NCI-H1436 treated with DMSO at 0.1 percent for 48 hours (cell line): ENCODE results near the gene QRICH2.
"Not testable (repeated sequence)": the region's sequence is repeated elsewhere in the genome, so short reads cannot be mapped to it uniquely, and the experiment has no call there.

Experiments used
- DNase-seq: peaks from one replicate; lab custom pipeline; 2025; lab: John Stamatoyannopoulos, UW

Gene QRICH2

DNA sequence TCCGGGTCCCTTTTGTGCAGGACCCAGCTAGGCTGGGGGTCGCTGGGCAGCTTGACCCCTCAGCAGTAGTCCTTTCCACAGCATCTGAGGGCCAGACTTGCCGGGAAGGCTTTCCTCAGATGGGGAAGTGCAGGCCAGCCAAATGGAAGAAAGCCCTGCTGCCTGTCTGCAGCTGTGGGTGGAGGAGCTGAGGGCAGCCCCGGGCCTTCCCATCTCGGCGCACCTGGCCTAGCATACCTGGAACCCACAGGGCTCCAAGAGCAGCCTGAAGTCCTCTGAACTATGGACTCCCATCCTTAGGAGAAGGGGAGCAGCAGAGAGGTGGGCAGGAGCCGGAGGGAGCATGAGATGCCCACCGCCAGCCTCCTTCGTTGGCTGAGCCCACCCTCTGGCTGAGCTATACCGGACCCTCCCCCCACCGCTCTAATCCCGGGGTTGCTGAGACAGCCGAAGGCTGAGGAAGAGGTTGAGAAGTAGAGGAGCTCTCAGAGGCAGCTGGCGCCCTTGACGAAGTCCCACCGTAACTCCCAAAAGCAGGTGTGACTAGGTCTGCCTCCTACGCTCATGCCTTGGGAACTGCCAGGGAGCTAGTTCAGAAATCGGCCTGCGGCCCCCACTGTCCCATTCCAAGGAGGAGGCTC, 29.7 kb downstream of the QRICH2 start:
- no peak for DNase-seq

DNA sequence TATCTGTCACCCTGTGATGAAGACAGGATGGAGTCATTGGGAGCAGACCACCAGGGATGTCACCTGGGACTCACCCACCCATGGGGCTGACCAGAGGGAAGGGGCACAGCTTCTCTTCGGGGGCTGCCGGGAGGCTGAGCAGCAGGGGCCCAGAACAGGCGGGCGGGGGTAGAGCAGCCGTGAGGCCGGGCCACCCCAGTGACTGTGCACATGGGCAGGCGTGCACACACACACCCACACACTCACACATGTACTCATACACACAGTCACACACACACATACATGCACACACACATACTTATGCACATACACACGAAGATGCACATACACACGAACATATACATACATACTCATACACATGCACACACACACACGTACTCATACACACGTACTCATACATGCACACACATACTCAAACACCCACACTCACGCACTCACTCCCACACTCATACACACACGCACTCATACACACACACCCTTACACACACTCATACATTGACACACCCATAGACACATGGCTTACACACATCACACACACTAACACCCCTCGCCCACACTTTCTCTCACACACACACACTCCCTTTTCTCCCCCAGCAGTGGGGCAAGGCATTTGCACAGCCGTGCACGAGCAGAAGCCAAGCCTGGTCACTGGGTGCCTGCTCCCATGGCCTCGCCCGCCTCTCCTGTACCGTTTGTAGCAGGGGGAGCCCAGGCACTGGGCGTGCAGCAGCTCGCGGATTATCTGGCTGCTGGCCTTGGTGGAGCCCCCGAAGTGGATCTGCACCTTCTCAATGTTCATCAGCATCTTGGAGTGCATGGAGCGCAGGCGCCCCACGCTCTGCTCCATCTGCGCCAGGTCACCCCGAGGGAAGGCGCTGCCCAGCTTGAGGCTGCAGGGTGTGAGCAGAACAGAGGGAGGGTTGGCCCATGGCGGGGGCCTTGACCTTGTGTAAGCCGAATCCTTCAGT, 30.5 kb downstream of the QRICH2 start:
- DNase-seq = no peak

DNA sequence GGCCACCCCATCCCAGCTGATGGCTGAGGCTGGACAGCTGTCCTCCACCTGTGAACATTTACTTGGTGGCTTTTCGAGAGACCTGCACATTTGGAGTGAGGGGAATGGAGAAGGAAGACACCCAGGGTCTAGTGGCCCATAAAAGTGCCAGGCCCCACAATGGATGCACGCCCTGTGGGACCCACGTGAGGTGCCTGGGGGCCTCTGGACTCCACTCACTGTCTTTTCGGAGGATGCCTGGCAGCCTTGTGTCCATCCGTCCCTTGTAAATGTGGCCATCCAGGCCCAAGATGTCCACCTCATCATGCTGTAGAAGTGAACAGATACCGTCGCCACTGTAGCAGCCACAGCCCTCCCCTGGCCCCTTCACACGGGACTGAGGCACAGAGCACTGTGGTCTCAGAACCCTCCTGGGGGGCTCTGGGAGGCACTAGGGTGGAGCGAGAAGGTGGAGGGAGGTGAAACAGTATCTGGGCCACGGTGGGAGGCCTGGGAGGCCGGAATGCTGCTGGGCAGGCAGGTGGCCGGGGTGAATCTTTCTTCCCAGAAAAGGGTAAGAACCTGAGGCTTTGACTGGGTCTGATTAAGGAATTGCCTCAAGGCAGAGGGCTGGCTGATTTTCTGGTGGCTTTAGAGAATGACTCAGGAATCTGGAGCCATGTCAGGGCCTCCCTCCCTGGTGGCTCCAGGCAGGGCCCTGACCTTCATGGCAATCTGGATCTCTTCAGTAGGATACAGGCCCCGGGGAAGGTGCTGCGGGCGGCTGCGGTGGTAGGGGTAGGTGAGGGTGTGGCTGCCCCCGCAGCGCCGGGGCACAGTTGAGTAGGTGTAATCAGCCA, 31.4 kb downstream of the QRICH2 start:
- no peak for DNase-seq

DNA sequence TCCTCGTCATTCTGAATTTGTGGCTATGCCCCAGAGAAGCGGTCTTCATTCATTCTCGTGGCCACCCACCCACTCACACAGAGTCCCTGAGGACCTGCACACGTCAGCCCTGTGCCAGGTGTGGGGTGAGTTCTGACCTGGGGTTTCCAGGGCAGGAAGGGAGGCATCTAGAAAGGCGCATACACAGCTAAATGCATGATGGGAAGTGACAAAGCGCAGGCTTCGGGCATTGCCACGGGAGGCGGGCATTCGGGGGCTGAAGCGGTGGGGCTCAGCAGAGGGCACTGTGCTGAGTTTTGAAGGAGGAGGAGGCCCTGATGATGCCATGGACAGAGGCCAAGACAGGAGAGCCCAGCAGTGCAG, 32.0 kb downstream of the QRICH2 start:
- DNase-seq = no peak

DNA sequence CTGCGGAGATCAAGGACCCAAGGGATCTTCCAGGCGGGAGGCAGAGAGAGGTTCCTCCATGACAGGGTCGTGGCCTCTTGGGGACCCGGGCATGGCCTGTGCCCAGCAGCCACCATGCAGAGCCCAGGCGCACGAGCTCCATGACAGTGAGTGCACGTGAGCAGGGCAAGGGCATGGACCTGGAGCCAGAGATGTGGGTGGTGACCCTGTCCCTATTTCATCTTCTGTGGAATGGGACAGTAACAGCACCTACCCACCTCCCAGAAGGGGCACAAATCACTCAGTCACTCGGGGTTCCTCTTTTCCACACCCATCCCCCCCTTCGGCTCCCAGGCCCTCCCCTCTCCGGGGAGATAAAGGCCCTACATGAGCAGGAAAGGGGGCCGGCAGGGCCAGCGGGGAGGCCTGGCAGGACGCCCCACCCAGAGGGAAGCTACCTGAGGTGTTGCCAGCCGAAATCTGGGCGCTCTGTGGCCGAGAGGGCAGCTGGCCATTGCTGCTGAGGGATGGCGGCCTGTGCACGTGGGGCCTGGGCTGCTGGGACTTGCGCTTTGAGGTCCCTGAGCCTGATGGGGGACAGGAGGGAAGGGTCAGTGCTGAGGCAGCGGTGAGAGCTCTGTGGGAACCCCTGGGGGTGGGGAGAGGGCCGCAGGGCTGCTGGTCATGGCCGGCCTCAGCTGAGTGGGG, 32.6 kb downstream of the QRICH2 start:
- no peak for DNase-seq

DNA sequence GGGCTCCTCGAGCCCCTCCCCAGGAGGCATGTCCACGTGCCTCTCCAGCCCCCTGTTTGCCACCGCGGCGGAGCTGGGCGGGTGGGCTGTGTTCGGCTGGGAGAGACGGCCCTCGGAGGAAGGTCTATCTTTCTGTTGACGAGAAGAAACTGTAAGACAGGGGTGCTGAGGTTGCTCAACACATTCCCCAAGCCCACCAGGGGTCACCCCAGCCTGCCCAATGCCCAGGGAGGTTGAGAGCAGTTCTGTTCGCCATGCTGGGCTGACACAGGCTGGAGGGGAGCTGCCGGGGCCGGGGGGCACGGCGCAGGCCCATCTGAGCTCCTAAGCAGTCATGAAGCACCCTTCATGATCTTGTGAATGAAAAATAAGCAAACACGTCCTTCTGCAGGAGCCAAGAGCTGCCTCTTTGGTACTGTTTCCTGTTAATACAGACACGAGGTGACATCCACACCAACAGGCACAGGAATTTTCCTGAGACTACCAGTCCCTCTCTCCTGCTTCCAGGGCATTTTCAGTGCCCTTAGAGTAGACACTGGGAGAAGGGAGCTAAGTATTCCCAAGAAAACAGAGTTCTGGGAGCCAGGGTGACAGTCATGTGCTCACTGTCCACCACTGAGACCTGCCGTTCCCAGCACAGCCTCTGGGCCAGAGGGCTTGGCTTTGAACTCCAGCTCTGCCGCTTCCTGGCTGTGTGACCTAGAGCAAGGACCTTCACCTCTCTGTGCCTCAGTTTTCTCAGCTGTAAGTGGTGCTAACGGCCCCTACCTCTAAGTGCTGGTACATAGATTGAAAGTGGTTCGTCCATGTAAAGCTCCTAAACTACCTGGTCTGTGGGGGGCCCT, 33.7 kb downstream of the QRICH2 start:
- no peak for DNase-seq

DNA sequence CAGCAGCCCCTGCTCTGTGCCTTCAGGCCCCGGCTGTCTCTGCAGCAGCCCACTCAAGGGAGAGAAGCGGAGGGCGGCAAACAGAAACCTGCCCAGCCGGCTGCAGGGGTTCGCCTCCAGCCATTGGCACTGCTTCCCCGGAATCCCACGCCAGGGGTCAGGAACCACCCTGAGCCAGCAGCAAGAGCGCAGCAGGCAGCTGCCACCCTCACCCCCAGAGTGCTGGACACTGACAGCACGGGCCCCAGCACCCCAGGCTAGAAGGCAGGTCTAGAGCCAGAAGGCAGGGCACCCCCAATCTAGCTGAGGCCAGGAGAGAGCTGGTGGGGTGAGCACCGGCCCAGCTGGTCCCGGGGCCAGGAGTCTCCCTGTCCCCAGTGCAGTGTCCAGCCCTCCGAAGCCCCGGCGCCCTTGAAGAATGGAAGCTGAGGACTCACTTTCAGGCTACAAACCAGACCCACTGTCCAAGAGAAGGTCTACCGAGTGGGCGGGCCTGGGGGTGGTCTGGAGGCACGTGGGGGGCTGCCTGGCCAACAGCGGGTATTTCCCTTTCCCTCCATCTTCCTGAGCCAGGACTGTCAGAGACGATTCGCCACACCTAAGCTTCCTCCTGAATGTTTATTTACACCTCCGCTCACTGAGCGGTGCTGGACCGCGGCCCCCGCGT, 34.5 kb downstream of the QRICH2 start:
- no peak for DNase-seq

DNA sequence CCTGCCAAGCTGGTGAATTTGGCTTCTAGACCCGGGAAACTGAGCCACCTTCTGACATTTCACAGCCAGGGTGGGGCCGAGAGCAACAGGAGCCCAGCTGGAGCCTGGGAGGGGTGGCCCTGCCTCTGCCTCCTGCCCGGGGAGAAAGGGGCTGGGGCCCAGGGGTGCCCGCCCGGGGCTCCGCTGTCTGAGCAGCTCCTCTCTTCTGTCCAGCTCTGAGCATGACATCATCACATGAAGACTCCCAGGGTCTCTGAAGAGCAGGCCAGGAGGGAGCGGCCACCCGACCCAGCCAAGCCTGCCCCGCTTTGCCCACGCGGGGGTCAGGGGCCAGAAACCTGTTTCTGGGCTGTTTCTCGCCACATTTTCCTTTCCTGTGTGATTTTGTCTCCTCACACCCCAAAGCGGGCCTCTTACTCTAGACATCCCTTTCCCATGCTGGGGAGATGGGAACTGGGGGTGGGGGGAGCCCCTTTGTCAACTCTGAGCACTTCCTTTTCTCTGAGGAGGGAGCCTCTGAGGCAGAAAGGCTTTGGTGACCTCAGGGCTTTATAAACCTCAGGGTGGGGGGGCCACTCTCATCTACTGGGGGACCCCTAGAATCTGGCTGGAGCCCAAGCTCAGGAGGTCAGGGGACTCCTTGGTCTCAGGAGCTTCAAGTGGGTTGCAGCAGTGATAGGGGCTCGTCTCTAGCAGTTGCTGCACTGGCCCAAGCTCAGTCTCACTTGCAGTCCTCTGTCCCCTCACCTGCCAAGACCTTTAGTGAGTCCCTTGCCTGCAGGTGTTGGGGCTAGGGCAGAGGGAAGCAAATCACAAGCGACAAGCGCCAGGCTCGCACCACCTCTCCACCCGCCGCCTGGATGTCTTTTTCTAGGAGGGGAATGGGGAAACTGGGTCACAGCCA, 35.3 kb downstream of the QRICH2 start:
- no peak for DNase-seq

DNA sequence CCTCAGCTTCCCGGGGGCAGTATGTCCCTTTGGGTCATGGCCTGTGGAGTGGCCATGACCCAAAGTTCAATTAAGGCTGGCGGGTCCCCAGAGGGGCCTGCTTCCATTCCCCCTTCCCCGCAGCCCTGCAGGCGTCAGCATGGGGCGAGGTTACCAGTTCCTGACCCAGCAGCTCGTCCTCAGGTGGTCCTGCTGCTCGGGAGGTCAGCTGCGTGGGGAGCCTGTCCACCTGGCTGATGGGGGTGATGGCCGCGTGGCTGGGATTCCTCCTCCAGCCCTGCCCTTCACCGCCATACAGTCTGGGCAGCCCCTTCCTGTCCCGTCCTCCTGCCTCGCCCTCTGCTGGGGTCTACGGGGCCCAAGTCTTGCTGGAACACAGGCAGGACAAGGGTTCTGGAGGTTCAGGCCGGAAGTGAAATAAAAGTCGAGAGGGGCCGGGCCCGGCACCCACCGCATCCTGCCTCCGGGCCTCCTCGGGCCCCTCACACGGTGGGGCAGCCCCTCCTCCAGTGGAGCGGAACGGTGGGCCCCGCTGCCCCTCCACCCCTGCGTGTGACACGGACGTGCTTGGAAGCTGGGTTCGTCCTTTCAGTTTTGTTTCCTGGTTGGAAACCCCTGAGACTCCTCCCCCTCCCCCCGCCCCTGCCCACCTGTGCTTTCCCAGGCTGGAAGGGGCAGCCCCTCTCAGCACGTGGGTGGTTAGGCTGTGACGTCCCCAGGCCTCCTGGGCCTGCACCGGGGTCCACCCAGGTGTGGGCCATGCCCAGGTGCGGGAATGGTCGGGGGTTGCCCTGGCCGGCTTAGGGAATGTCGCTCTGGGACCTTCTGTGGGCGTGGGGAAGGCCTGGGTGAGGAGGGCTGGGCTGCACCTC, 36.2 kb downstream of the QRICH2 start:
- no peak for DNase-seq

DNA sequence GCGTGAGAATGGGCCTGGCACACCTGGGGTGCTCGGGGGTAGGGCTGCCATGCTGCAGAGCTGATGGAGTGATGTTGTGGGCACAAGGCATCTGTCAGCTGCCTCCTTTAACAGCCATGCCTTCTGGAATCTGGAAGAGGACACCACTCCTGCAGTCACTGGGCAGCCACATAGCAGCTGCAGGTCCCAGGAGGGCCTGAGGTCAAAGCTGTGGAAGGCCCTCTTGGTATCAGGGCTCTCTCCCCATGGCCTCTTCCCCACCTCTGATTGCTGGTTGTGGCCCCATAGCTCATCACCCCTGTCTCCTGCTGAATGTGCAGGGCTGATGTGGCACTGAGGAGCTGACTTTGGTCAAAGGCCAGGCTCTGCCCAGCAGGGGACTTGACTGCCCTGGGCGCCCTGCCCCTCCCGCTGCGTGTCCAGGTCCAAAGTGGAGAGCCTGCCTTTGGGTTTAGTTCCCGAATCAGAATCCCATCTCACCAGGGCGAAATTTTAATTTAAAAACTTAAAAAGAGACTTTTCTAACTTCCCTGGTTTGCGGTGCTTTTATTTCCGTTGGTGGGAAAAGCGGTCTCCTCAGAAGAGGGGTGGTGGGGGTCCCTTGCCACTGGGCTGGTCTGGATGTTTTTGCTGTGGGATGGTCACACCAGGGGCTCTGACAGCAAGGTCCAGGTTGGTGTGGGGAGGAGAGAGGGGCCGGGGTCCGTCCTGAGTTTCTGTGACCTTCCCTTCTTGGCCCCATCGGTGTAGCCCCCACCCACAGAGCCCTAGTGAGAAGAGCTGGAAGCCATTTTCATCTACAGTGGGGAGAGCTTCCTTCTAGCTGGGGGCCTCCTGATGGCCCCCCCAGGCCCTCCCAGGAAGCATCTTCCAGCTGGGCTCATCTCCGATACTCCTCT, 37.1 kb downstream of the QRICH2 start:
- DNase-seq = no peak

DNA sequence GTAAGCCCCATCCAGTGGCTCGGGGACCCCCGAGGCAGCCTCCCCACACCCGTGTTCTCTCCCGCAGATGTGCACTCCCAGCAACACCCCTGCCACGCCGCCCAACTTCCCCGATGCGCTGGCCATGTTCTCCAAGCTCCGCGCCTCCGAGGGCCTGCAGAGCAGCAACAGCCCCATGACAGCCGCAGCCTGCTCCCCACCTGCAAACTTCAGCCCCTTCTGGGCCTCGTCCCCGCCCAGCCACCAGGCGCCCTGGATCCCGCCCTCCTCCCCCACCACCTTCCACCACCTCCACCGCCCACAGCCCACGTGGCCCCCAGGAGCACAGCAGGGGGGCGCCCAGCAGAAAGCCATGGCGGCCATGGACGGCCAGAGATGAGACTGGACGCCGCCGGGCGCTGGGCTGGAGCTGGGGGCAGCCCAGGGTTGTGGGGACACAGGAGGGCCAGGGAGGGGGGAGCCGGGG, 37.9 kb downstream of the QRICH2 start:
- no peak for DNase-seq

DNA sequence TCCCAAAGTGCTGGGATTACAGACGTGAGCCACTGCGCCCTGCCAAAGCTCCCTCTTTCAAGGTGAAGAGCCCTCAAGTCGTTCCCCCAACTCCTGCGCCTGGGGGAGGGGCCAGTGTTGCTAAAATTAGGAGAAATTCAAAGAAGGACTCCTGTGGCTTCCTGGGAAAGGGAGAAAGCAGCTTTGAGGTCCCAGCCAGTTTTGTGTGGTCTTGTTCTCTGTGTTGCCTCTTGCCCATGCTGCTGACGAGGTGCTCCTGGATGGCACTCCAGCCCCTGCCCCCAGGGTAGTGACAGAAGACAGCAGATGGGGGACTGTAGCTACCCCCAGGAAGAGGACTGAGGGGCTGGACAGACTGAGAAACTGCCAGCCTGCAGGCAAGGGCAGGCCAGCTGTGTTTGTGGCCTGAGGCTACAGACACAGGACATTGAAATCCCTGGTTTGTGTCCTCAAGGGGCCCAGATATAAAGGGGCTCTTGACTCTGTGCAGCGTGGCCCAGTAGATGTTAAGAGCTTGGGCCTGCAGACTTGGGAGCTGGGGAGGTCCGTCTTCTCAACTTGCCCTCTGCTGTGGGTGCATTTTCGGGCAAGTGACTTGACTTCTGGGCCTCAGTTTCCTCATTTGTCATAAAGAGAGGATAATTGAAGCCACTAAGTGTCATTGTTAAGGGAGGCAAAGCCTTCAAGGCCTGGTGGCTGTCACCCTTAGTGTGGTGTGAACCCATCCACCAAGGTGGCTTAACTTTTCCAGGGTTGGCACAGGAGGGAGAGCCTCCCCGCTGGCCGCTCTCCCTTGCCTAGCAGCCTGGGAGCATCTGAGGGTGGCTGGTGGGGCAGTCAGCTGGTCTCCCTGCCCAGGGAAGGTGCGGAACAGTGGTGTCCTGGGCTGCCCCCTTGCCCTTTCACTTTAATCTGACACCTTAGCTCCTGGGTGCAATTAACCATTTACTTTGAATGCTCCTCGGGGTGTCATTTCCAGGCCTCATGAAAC, 38.8 kb downstream of the QRICH2 start:
- no peak for DNase-seq

DNA sequence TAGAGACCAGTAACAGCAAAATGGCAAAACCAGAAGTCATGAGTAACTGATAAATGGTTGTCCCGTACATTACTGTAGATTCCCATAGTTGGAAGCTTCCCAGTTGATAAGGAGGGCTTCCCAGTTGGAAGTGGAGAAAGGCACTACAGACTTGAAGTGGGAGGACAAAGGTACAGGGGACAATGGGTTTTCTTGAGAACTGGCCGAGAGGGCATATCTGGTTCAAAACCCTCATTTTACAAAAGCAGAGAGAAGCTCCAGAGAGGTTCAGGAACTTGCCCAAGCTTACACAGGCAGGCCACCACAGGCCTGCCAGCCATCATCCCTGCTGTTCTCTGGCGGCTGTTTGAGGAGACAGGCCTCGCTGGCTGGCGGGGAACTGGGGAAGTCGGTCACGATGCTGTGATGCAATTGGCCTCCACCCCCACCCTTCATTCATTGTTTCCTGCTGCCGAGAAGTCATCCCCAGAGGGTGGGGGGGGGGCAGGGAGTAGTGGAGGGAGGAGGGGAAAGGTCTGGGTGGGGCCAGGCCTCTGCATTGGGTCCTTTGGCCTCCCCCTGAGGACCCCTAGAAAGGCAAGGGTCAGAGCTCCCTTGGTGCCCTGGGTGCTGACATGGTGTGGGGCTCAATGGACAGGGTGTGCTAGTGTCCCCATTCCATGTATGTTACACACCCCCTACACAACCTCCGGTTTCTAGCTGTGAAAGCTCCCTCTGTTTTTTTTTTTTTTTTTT, 39.9 kb downstream of the QRICH2 start:
- DNase-seq = no peak

DNA sequence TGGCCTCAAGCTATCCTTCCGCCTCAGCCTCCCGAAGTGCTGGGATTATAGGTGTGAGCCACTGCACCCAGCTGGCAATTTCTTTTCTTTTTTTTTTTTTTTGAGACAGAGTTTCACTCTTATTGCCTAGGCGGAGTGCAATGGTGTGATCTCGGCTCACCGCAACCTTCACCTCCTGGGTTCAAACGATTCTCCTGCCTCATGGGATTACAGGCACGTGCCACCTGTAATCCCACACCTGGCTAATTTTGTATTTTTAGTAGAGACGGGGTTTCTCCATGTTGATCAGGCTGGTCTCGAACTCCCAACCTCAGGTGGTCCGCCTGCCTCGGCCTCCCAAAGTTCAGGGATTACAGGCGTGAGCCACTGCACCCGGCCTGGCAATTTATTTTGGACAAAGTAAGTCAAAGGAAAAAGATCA, 40.5 kb downstream of the QRICH2 start:
- DNase-seq = not testable (repeated sequence)

DNA sequence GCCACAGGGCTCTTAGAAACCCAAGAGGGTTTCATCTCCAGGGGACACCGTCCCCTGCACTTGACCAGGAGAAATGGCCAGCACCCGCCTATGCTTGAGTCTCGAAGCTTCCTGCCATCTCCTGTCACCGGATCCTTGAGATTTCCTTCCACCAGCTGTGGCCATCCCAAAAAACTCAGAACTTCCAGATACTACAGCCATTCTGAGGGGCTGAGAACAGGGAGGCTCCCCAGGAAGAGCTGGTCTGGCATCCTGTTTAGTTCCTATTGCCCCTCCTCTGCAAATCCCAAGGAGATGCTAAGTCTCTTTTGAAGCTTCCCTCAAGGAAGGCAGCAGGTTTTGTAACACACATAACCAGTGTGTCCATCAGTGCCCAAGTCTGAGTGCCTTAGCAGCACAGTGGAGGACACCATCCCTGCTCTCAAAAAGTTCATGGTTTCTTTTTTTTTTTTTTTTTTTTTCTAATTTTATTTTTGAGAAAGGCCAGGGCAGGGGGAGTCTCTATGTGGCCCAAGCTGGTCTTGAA, 41.0 kb downstream of the QRICH2 start:
- DNase-seq = no peak
